Measurements from ENCODE around the gene MGME1. TPM values are rescaled to one million over a fixed set of nuclear protein-coding genes. Genes with fewer than 3 reads are reported as not detected.

Gene MGME1
- total and polyA plus RNA-seq, 2 of the 13 experiments (the other 11 are each of a cell fraction or from before 2014, with no cell fraction given) = 36.7 to 66.6 TPM

DNA sequence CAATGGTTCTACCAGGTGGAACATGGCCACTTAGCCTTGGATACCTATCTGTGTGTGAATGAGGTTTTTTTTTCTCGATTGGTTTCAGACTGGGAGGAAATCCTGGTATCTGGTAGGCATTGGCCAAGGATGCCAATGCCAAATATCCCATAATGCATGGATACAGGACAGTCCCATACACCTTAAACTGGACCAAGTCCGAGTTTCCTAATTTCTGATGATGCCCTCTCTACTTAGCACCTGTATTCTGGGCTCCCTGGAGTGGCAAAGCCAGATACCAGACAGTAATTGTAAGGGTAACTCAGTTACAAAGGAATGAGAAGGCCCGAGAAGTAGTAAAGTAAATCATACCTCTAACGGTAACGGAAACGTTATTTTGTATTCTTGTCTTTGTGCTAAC is 18.1 kb upstream of the MGME1 start (continued):
- no peak for TF ChIP-seq ARID4A (CRISPR knock-in tag; IDR thresholded peaks at IDR 0.05; ENCODE audit: borderline replicate concordance)
- TF ChIP-seq PRPF4 (IDR thresholded peaks at IDR 0.05; ENCODE audit: low read depth, low read length, poor library complexity, severe bottlenecking) = no peak
- no peak for TF ChIP-seq ZFP36L2 (CRISPR knock-in tag; IDR thresholded peaks at IDR 0.05)
- no peak for TF ChIP-seq ZMYM4 (CRISPR knock-in tag; IDR thresholded peaks at IDR 0.05)
- TF ChIP-seq GZF1 (CRISPR knock-in tag; IDR thresholded peaks at IDR 0.05) = no peak
- TF ChIP-seq ZBTB2 (CRISPR knock-in tag; IDR thresholded peaks at IDR 0.05; ENCODE audit: low read depth) = no peak
- TF ChIP-seq, protein P1, sequence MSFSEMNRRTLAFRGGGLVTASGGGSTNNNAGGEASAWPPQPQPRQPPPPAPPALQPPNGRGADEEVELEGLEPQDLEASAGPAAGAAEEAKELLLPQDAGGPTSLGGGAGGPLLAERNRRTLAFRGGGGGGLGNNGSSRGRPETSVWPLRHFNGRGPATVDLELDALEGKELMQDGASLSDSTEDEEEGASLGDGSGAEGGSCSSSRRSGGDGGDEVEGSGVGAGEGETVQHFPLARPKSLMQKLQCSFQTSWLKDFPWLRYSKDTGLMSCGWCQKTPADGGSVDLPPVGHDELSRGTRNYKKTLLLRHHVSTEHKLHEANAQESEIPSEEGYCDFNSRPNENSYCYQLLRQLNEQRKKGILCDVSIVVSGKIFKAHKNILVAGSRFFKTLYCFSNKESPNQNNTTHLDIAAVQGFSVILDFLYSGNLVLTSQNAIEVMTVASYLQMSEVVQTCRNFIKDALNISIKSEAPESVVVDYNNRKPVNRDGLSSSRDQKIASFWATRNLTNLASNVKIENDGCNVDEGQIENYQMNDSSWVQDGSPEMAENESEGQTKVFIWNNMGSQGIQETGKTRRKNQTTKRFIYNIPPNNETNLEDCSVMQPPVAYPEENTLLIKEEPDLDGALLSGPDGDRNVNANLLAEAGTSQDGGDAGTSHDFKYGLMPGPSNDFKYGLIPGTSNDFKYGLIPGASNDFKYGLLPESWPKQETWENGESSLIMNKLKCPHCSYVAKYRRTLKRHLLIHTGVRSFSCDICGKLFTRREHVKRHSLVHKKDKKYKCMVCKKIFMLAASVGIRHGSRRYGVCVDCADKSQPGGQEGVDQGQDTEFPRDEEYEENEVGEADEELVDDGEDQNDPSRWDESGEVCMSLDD (CRISPR knock-in tag; IDR thresholded peaks at IDR 0.05; ENCODE audit: borderline replicate concordance) = no peak
- no peak for TF ChIP-seq TBP (CRISPR knock-in tag; IDR thresholded peaks at IDR 0.05)
- TF ChIP-seq, protein P2, sequence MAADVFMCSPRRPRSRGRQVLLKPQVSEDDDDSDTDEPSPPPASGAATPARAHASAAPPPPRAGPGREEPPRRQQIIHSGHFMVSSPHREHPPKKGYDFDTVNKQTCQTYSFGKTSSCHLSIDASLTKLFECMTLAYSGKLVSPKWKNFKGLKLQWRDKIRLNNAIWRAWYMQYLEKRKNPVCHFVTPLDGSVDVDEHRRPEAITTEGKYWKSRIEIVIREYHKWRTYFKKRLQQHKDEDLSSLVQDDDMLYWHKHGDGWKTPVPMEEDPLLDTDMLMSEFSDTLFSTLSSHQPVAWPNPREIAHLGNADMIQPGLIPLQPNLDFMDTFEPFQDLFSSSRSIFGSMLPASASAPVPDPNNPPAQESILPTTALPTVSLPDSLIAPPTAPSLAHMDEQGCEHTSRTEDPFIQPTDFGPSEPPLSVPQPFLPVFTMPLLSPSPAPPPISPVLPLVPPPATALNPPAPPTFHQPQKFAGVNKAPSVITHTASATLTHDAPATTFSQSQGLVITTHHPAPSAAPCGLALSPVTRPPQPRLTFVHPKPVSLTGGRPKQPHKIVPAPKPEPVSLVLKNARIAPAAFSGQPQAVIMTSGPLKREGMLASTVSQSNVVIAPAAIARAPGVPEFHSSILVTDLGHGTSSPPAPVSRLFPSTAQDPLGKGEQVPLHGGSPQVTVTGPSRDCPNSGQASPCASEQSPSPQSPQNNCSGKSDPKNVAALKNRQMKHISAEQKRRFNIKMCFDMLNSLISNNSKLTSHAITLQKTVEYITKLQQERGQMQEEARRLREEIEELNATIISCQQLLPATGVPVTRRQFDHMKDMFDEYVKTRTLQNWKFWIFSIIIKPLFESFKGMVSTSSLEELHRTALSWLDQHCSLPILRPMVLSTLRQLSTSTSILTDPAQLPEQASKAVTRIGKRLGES (CRISPR knock-in tag; IDR thresholded peaks at IDR 0.05; ENCODE audit: borderline replicate concordance) = no peak
- no peak for TF ChIP-seq ZNF563 (CRISPR knock-in tag; IDR thresholded peaks at IDR 0.05)
- TF ChIP-seq, protein P3, sequence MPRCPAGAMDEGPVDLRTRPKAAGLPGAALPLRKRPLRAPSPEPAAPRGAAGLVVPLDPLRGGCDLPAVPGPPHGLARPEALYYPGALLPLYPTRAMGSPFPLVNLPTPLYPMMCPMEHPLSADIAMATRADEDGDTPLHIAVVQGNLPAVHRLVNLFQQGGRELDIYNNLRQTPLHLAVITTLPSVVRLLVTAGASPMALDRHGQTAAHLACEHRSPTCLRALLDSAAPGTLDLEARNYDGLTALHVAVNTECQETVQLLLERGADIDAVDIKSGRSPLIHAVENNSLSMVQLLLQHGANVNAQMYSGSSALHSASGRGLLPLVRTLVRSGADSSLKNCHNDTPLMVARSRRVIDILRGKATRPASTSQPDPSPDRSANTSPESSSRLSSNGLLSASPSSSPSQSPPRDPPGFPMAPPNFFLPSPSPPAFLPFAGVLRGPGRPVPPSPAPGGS (CRISPR knock-in tag; IDR thresholded peaks at IDR 0.05) = no peak
- no peak for TF ChIP-seq ZBTB34 (CRISPR knock-in tag; IDR thresholded peaks at IDR 0.05)
- no peak for TF ChIP-seq RNF2 (conservative IDR thresholded peaks at IDR 0.05; ENCODE audit: low read depth)
- TF ChIP-seq NR2F6 (IDR thresholded peaks at IDR 0.05) = no peak
- no peak for TF ChIP-seq NR2F6 (CRISPR knock-in tag; IDR thresholded peaks at IDR 0.05)

Measured in HepG2 (cell line).